Activated B cell treated with CpG ODN at 0.5 μM for 24 hours (primary cell): ENCODE data around the gene DDI2. TPM values are rescaled to one million over a fixed set of nuclear protein-coding genes. Genes with fewer than 3 reads are reported as not detected.

Experiments used
- ATAC-seq: fragments of 200-7000 bp; cut with Tn5 transposase; one replicate; pipeline ENCODE4 v1.10.0; 2021; ENCODE audit warnings: low read depth, mild to moderate bottlenecking, moderate library complexity
- CTCF ChIA-PET: fragments of 350-600 bp; sonication (Branson Sonifier 250); formaldehyde crosslinking; loops from one replicate; lab custom pipeline; 2021; ENCODE audit warnings: antibody characterized with exemption; lab: Charles Lee
- POLR2A ChIA-PET: fragments of 350-600 bp; sonication (Branson Sonifier 250); formaldehyde crosslinking; loops from one replicate; lab custom pipeline; 2021; ENCODE audit warnings: antibody characterized with exemption; lab: Charles Lee
- DNase-seq: peaks from one replicate; pipeline ENCODE4 v3.0.0; 2022
- H3K27ac Mint-ChIP-seq: one replicate; pipeline ENCODE4 v1.8.0; 2020; ENCODE audit warnings: mixed read lengths
- H3K27me3 Mint-ChIP-seq: one replicate; pipeline ENCODE4 v1.8.0; 2021; ENCODE audit warnings: mixed read lengths
- H3K36me3 Mint-ChIP-seq: one replicate; pipeline ENCODE4 v1.8.0; 2021; ENCODE audit warnings: low read depth, mixed read lengths
- H3K4me1 Mint-ChIP-seq: one replicate; pipeline ENCODE4 v1.8.0; 2021; ENCODE audit warnings: mixed read lengths
- H3K4me3 Mint-ChIP-seq: one replicate; pipeline ENCODE4 v1.8.0; 2020; ENCODE audit warnings: mild to moderate bottlenecking, mixed read lengths
- H3K9me3 Mint-ChIP-seq: one replicate; pipeline ENCODE4 v1.8.0; 2020; ENCODE audit warnings: mixed read lengths
- intact Hi-C: fragments of 100-400 bp; cut with micrococcal nuclease; formaldehyde crosslinking; loops from one replicate; pipeline ENCODE4 v1.15.1; 2024
- total RNA-seq: library from RNA; stranded (reverse); gene quantifications from 2 replicates; pipeline ENCODE4 v1.2.3, GENCODE V29; 2022
- TF ChIP-seq, protein P1 (sequence below): fragments of 200-600 bp; IDR thresholded peaks from one replicate; pipeline ENCODE4 v1.8.0; 2022; ENCODE audit warnings: antibody characterized with exemption, mild to moderate bottlenecking

DDI2 gene
- total RNA-seq, 1 donor from 2014 or later, result 59.1 TPM

DNA sequence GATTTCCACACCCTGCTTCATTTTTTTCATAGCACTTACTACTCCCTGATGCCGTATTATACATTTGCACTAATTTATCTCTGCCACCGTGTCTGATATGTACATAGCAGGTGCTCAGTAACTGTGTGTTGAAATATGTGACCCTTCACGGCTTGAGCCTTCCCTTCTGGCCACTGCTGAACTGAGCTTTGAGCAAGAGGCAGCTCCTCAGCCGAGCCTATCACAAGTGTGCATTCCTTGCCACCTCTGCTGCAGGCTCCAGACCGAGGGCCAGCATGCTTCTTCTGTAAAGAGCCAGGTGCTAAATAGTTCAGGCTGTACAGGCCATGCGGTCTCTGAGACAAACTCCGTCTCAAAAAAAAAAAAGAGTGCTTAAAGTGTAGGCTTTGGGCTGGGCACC is 89.5 kb downstream of the DDI2 start:
- Mint-ChIP-seq H3K36me3 (peaks cover 38% of the 10 kb centered on the region), H3K4me3 (no peak overlapping the region), H3K27me3 (no peaks in the 10 kb centered on the region), H3K9me3 (no peaks in the 10 kb centered on the region), H3K27ac (no peak overlapping the region), H3K4me1 (peaks cover 38% of the 10 kb centered on the region)
- DNase-seq (no peak), ATAC-seq (no peak)
- ChIA-PET POLR2A (interaction anchor here (1.2 kb wide), 1 partner anchor 10 kb away, joined by 6 read pairs; no protein-coding TSS in a partner anchor), CTCF (no interaction called here)
- intact Hi-C loops, result no loop called here
- TF ChIP-seq, protein P1, sequence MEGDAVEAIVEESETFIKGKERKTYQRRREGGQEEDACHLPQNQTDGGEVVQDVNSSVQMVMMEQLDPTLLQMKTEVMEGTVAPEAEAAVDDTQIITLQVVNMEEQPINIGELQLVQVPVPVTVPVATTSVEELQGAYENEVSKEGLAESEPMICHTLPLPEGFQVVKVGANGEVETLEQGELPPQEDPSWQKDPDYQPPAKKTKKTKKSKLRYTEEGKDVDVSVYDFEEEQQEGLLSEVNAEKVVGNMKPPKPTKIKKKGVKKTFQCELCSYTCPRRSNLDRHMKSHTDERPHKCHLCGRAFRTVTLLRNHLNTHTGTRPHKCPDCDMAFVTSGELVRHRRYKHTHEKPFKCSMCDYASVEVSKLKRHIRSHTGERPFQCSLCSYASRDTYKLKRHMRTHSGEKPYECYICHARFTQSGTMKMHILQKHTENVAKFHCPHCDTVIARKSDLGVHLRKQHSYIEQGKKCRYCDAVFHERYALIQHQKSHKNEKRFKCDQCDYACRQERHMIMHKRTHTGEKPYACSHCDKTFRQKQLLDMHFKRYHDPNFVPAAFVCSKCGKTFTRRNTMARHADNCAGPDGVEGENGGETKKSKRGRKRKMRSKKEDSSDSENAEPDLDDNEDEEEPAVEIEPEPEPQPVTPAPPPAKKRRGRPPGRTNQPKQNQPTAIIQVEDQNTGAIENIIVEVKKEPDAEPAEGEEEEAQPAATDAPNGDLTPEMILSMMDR, result no peak

DNA sequence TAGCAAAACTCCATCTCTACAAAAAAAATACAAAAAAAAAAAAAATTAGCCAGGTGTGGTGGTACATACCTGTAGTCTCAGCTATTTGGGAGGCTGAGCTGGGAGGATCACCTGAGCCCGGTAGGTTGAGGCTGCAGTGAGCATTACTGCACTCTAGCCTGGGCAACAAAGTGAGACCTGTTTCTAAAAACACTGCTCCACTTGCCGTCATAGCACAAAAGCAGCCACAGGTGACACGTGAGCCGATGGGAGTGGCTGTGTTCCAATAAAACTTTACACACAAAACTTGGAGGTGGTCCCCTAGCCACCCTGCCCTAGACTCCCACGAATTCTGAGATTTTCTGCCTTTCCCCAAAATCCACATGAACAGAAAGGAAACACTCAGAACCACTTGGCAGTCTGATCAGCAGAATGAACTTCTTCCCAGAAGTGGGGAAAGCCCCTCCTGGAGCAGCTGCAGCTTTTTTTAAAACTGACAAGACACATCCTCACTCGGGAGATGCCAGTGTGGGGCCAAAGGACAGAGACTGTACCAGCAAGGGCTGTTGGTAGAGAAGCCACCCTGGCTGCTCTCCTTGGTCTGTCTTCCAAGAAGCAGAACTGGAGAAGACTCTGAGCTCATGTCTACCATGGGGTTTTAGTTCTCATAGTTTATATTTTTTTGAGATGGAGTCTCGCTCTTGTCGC is 90.1 kb downstream of the DDI2 start:
- Mint-ChIP-seq H3K36me3 (peaks cover 34% of the 10 kb centered on the region), H3K4me3 (no peak overlapping the region), H3K9me3 (no peaks in the 10 kb centered on the region), H3K27ac (no peak overlapping the region), H3K4me1 (peaks cover 38% of the 10 kb centered on the region), H3K27me3 (no peaks in the 10 kb centered on the region)
- DNase-seq, result no peak
- no peak for ATAC-seq
- ChIA-PET POLR2A (no interaction called here), CTCF (no interaction called here)
- intact Hi-C loops, result no loop called here
- TF ChIP-seq, protein P1, result no peak

DNA sequence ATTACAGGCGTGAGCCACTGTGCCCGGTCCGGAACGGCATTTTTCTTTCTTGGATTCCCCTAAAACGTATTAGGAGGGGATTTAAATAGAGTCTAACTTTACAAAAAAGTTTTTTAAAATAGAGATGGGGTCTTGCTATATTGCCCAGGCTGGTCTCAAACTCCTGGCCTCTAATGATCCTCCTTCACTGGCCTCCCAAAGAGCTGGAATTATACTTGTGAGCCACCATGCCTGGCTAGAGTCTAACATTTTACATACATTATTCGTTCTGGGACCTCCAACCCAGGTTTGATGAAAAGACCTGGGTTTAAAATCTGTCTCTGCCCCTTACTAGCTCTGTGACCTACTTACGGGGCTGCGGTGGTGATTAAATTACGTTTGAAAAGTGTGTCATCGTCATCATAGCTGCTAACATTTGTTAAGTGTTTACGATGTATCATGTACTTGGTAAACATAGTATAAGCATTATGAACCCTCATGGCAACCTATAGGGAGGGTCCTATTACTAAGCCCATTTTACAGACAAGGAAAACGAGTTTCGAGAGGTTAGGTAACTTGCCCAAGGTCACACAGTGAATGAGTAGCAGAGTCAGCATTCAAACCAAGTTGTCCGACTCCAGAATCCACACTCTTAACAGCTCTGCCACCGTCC is 91.4 kb downstream of the DDI2 start:
- intact Hi-C loops, result no loop called here
- ATAC-seq (no peak), DNase-seq (no peak)
- TF ChIP-seq, protein P1, result no peak
- no peaks in the 10 kb centered on the region for H3K9me3 Mint-ChIP-seq
- H3K27ac Mint-ChIP-seq, result no peak overlapping the region
- H3K27me3 Mint-ChIP-seq, result no peaks in the 10 kb centered on the region
- ChIA-PET POLR2A (interaction anchor here (1.0 kb wide), 1 partner anchor 11 kb away, joined by 3 read pairs; no protein-coding TSS in a partner anchor), CTCF (interaction anchor here (1.1 kb wide), 1 partner anchor 32 kb away, joined by 3 read pairs; no protein-coding TSS in a partner anchor)
- no peak overlapping the region for H3K4me3 Mint-ChIP-seq
- peaks cover 29% of the 10 kb centered on the region for H3K4me1 Mint-ChIP-seq
- peaks cover 27% of the 10 kb centered on the region for H3K36me3 Mint-ChIP-seq

DNA sequence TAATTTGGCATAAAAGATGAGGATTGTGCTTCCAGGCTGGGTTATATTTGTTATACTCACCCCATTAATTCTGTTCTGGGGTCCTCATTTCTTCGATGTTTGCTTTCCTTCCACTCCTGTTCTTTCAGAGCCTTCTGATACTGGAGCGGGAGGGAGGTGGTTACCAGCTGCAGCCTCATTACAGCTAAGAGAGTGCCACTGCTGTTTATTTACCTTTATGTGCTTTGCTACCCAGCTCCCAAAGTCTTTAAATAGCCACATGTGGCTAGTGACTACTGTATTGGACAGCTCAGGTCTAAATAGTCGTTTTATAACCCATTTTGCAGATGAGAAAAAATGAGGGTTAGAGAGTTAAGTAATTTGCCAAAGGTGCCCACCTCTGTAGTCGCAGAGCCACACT is 92.0 kb downstream of the DDI2 start:
- Mint-ChIP-seq H3K36me3 (peaks cover 29% of the 10 kb centered on the region), H3K4me1 (peaks cover 25% of the 10 kb centered on the region), H3K27ac (no peak overlapping the region), H3K4me3 (no peak overlapping the region), H3K27me3 (no peaks in the 10 kb centered on the region), H3K9me3 (no peaks in the 10 kb centered on the region)
- TF ChIP-seq, protein P1, result no peak
- intact Hi-C loops, result no loop called here
- ATAC-seq (no peak), DNase-seq (no peak)
- POLR2A ChIA-PET, result no interaction called here
- CTCF ChIA-PET, result no interaction called here

DNA sequence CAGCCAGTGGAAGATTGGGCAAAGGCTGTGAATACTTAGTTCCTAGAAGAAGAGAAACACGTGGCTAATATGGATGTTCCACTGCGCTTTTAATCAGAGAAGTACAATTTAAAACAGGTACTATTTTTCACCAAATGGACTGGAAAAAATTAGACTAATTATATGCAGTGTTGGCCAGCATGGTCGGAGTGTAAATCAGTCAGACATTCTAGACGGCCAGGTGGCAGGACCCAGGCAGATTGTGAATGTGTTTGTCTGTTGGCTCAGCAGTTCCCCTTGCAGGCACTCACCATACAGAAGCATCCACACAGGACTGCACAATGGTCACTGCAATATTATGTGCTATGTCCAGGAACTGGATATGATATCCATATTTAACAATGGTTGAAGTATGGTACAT is 94.9 kb downstream of the DDI2 start:
- TF ChIP-seq, protein P1, result no peak
- no peaks in the 10 kb centered on the region for H3K9me3 Mint-ChIP-seq
- peaks cover 18% of the 10 kb centered on the region for H3K4me1 Mint-ChIP-seq
- intact Hi-C loops, result no loop called here
- ChIA-PET CTCF (no interaction called here), POLR2A (interaction anchor here (1.0 kb wide), 1 partner anchor 19 kb away, joined by 8 read pairs; no protein-coding TSS in a partner anchor)
- no peak overlapping the region for H3K27ac Mint-ChIP-seq
- peaks cover 26% of the 10 kb centered on the region for H3K36me3 Mint-ChIP-seq
- DNase-seq, result no peak
- peak; percentile 14 for ATAC-seq
- H3K4me3 Mint-ChIP-seq, result no peak overlapping the region
- H3K27me3 Mint-ChIP-seq, result no peaks in the 10 kb centered on the region
